Panc1 (cell line): ENCODE results near the gene HS3ST5. TPM values are rescaled to one million over a fixed set of nuclear protein-coding genes. Genes with fewer than 3 reads are reported as not detected.

ENCODE experiments used
- ATAC-seq: fragments of 200-7000 bp; cut with Tn5 transposase; 2 replicates; pipeline ENCODE4 v1.9.1; 2020; ENCODE audit warnings: mild to moderate bottlenecking, moderate library complexity
- BruUV-seq: library from RNA; stranded (reverse); fragments of 400-500 nt; replicated peaks from 2 replicates; lab custom pipeline; 2021; lab: Mats Ljungman, UMichigan
- CTCF ChIA-PET: fragments of 300-600 bp; sonication (Branson Sonifier 250); formaldehyde crosslinking; loops from one replicate; lab custom pipeline; 2022; ENCODE audit warnings: antibody characterized with exemption; lab: Charles Lee
- POLR2A ChIA-PET: fragments of 300-600 bp; sonication (Branson Sonifier 250); formaldehyde crosslinking; loops from one replicate; lab custom pipeline; 2022; ENCODE audit warnings: antibody characterized with exemption; lab: Charles Lee
- DNase-seq: peaks from one replicate; pipeline ENCODE4 v3.0.0-alpha.2; 2010; ENCODE audit warnings: low read depth, low spot score
- H3K27ac ChIP-seq: 2 replicates; pipeline ENCODE4 v1.5.1; 2011; ENCODE audit warnings: mild to moderate bottlenecking, low read length, inconsistent platforms
- H3K27me3 ChIP-seq: fragments of 200-500 bp; sonication (Bioruptor generic); 2 replicates; pipeline ENCODE4 v1.6.0; 2014; ENCODE audit warnings: low read length, inconsistent platforms; ENCODE audit not compliant: control insufficient read depth, insufficient read depth
- H3K36me3 ChIP-seq: fragments of 200-500 bp; sonication (Bioruptor generic); 2 replicates; pipeline ENCODE4 v1.5.1; 2014; ENCODE audit warnings: inconsistent platforms, mild to moderate bottlenecking, low read length, moderate library complexity; ENCODE audit not compliant: control insufficient read depth, insufficient read depth
- H3K4me1 ChIP-seq: 2 replicates; pipeline ENCODE4 v1.5.1; 2011; ENCODE audit warnings: inconsistent platforms, mild to moderate bottlenecking, low read length, moderate library complexity; ENCODE audit not compliant: control insufficient read depth, insufficient read depth
- H3K4me3 ChIP-seq, 2 experiments: 2 replicates each; pipeline ENCODE4 v1.5.1; 2011 to 2012; ENCODE audit warnings: low read depth in 2 of 2, low read length in 2 of 2, mild to moderate bottlenecking in 2 of 2, inconsistent platforms in 1 of 2, moderate library complexity in 1 of 2
- H3K9me3 ChIP-seq: fragments of 200-500 bp; sonication (Bioruptor generic); 2 replicates; pipeline ENCODE4 v1.5.1; 2014; ENCODE audit warnings: low read depth, mild to moderate bottlenecking, inconsistent platforms, low read length, moderate library complexity; ENCODE audit not compliant: control insufficient read depth, insufficient read depth
- POLR2AphosphoS5 ChIP-seq: IDR thresholded peaks from 2 replicates; pipeline ENCODE4 v1.6.1; 2012; ENCODE audit warnings: mild to moderate bottlenecking, low read depth, low read length, moderate library complexity
- SIN3A ChIP-seq: IDR thresholded peaks from 2 replicates; pipeline ENCODE4 v1.6.1; 2012; ENCODE audit warnings: low read depth, mild to moderate bottlenecking, low read length, moderate library complexity, borderline replicate concordance; ENCODE audit not compliant: insufficient read depth
- TCF7L2 ChIP-seq: IDR thresholded peaks from 2 replicates; pipeline ENCODE4 v1.6.1; 2011; ENCODE audit warnings: mild to moderate bottlenecking, low read depth, low read length, inconsistent platforms
- in situ Hi-C: cut with HindIII; loops from 2 replicates; pipeline ENCODE4 v1.10.0; 2016; ENCODE audit warnings: low sequenced_read_pairs, low pct_unique_long_range_greater_than_20kb
- intact Hi-C: fragments of 100-400 bp; cut with micrococcal nuclease; formaldehyde crosslinking; loops from one replicate; pipeline ENCODE4 v1.10.0; 2022; ENCODE audit not compliant: unreplicated experiment
- total RNA-seq: library from RNA; stranded (reverse); gene quantifications from one replicate; pipeline ENCODE4 v1.2.1, GENCODE V29; 2021; ENCODE audit not compliant: unreplicated experiment
- TF ChIP-seq, protein P1 (sequence below), 2 experiments: IDR thresholded peaks; 2 replicates each; pipeline ENCODE4 v1.6.1; 2011 to 2012; ENCODE audit warnings: low read depth in 2 of 2, control low read depth in 1 of 2, low read length in 1 of 2, mild to moderate bottlenecking in 1 of 2, moderate library complexity in 1 of 2; ENCODE audit not compliant: insufficient read depth in 1 of 2
- TF ChIP-seq, protein P2 (sequence below): fragments of 450-650 bp; IDR thresholded peaks from 2 replicates; pipeline ENCODE4 v1.5.1; 2017; ENCODE audit warnings: mild to moderate bottlenecking

The HS3ST5 gene
- total RNA-seq, 1 experiment from 2014 or later, result 0.05 TPM

GRCh38 chr6:114200891-114201290 is 141.9 kb downstream of the HS3ST5 start:
- no peaks in the 10 kb centered on the region for H3K9me3 ChIP-seq
- H3K4me1 ChIP-seq, result no peaks in the 10 kb centered on the region
- no peak overlapping the region for H3K4me3 ChIP-seq
- intact Hi-C loops (no loop called here), in situ Hi-C loops (no loop called here)
- CTCF ChIA-PET, result no interaction called here
- no peak overlapping the region for H3K27ac ChIP-seq
- no peak for TF ChIP-seq POLR2AphosphoS5
- no peak for TF ChIP-seq SIN3A
- TF ChIP-seq, protein P1, sequence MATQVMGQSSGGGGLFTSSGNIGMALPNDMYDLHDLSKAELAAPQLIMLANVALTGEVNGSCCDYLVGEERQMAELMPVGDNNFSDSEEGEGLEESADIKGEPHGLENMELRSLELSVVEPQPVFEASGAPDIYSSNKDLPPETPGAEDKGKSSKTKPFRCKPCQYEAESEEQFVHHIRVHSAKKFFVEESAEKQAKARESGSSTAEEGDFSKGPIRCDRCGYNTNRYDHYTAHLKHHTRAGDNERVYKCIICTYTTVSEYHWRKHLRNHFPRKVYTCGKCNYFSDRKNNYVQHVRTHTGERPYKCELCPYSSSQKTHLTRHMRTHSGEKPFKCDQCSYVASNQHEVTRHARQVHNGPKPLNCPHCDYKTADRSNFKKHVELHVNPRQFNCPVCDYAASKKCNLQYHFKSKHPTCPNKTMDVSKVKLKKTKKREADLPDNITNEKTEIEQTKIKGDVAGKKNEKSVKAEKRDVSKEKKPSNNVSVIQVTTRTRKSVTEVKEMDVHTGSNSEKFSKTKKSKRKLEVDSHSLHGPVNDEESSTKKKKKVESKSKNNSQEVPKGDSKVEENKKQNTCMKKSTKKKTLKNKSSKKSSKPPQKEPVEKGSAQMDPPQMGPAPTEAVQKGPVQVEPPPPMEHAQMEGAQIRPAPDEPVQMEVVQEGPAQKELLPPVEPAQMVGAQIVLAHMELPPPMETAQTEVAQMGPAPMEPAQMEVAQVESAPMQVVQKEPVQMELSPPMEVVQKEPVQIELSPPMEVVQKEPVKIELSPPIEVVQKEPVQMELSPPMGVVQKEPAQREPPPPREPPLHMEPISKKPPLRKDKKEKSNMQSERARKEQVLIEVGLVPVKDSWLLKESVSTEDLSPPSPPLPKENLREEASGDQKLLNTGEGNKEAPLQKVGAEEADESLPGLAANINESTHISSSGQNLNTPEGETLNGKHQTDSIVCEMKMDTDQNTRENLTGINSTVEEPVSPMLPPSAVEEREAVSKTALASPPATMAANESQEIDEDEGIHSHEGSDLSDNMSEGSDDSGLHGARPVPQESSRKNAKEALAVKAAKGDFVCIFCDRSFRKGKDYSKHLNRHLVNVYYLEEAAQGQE (IDR thresholded peaks at IDR 0.05; ENCODE audit: insufficient read depth in 1 of 2, low read depth in 2 of 2, low read length in 1 of 2), result no peak
- TF ChIP-seq, protein P2, sequence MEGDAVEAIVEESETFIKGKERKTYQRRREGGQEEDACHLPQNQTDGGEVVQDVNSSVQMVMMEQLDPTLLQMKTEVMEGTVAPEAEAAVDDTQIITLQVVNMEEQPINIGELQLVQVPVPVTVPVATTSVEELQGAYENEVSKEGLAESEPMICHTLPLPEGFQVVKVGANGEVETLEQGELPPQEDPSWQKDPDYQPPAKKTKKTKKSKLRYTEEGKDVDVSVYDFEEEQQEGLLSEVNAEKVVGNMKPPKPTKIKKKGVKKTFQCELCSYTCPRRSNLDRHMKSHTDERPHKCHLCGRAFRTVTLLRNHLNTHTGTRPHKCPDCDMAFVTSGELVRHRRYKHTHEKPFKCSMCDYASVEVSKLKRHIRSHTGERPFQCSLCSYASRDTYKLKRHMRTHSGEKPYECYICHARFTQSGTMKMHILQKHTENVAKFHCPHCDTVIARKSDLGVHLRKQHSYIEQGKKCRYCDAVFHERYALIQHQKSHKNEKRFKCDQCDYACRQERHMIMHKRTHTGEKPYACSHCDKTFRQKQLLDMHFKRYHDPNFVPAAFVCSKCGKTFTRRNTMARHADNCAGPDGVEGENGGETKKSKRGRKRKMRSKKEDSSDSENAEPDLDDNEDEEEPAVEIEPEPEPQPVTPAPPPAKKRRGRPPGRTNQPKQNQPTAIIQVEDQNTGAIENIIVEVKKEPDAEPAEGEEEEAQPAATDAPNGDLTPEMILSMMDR, result no peak
- TF ChIP-seq TCF7L2, result no peak
- H3K36me3 ChIP-seq, result no peaks in the 10 kb centered on the region
- POLR2A ChIA-PET, result no interaction called here
- BruUV-seq, result no TSS peak
- DNase-seq (no peak), ATAC-seq (no peak)
- no peaks in the 10 kb centered on the region for H3K27me3 ChIP-seq

GRCh38 chr6:114195631-114196403 is 147.0 kb downstream of the HS3ST5 start:
- POLR2A ChIA-PET, result no interaction called here
- no TSS peak for BruUV-seq
- H3K4me1 ChIP-seq, result no peaks in the 10 kb centered on the region
- H3K36me3 ChIP-seq, result no peaks in the 10 kb centered on the region
- no peak overlapping the region for H3K4me3 ChIP-seq
- TF ChIP-seq, protein P2, result no peak
- TF ChIP-seq TCF7L2, result no peak
- no peak for TF ChIP-seq SIN3A
- TF ChIP-seq, protein P1 (IDR thresholded peaks at IDR 0.05; ENCODE audit: insufficient read depth in 1 of 2, low read depth in 2 of 2, low read length in 1 of 2), result no peak
- no peak for TF ChIP-seq POLR2AphosphoS5
- CTCF ChIA-PET, result no interaction called here
- no peak overlapping the region for H3K27ac ChIP-seq
- intact Hi-C loops, result no loop called here
- H3K27me3 ChIP-seq, result no peaks in the 10 kb centered on the region
- H3K9me3 ChIP-seq, result no peaks in the 10 kb centered on the region
- in situ Hi-C loops, result no loop called here
- DNase-seq (no peak), ATAC-seq (no peak)
